ENCODE measurements around the gene MAN2A2. TPM values are rescaled to one million over a fixed set of nuclear protein-coding genes. Genes with fewer than 3 reads are reported as not detected.
A peak's percentile ranks its signal among the peaks of the same experiment; 100 is the strongest.

Gene MAN2A2
- total RNA-seq, 3 donors from 2014 or later, result 38.2 to 58.0 (median 56.9) TPM

DNA sequence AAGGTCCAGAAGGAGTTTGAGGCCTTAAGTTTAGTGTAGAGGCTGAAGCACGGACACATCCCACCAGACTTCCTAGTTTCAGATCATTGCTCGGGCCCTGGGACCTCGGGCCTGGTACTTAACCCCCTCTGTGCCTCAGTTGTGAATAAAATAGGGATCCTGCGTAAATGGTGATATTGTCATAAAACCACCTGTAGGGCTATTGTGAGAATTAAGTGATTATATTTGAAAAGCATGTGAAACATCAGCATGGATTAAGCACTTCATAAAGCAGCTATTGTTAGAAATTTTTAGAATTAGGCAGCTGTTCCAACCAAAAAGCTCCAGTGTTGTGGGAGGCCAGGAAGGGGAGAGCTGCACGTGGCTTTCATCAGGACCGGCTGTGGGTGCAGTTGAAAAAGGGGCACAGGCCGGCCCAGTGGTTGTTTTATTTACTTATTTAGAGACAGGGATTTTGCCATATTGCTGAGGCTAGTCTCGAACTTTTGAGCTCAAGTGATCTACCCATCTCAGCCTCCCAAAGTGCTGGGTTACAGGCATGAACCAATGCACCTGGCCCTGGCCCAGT is 56.0 kb downstream of the MAN2A2 start:
- TF ChIP-seq POLR2A (IDR thresholded peaks at IDR 0.05) (no peak), POLR2AphosphoS5 (IDR thresholded peaks at IDR 0.05) (no peak)
- TF ChIP-seq, protein P1, sequence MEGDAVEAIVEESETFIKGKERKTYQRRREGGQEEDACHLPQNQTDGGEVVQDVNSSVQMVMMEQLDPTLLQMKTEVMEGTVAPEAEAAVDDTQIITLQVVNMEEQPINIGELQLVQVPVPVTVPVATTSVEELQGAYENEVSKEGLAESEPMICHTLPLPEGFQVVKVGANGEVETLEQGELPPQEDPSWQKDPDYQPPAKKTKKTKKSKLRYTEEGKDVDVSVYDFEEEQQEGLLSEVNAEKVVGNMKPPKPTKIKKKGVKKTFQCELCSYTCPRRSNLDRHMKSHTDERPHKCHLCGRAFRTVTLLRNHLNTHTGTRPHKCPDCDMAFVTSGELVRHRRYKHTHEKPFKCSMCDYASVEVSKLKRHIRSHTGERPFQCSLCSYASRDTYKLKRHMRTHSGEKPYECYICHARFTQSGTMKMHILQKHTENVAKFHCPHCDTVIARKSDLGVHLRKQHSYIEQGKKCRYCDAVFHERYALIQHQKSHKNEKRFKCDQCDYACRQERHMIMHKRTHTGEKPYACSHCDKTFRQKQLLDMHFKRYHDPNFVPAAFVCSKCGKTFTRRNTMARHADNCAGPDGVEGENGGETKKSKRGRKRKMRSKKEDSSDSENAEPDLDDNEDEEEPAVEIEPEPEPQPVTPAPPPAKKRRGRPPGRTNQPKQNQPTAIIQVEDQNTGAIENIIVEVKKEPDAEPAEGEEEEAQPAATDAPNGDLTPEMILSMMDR (IDR thresholded peaks at IDR 0.05), result no peak
- Histone ChIP-seq H3K27me3 (no peaks in the 10 kb centered on the region), H3K4me1 (peaks cover 3 to 8% of the 10 kb centered on the region in 2 donors), H3K4me3 (no peak overlapping the region), H3K36me3 (no peaks in the 10 kb centered on the region), H3K9me3 (no peaks in the 10 kb centered on the region), H3K27ac (peak overlapping the region in 1 of 2 donors; percentile 2)
- intact Hi-C loops (cut with DNase I; ENCODE audit: low total_unique reads), result loop anchor here (5.0 kb wide), 1 partner anchor 308 kb away; no protein-coding TSS in a partner anchor
- DNase-seq (ENCODE audit: low spot score in 2 of 2), result no peak

DNA sequence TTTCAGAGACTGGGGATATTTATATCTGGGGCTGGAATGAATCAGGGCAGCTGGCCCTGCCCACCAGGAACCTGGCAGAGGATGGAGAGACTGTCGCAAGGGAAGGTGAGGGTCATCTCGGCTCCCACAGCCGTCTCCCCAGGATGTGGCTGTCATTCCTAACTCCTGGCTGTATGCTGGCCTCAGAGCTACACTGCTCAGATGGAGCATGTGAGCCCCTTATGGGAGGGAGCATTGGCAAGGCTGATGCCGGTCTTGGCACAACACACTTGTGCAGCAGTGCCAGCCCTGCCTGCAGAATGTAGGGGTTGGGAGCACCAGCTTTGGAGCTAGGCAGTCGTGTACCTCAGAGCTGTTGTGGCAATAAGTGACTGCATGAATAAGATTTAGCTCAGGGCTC is 56.8 kb downstream of the MAN2A2 start:
- Histone ChIP-seq H3K27ac (no peak overlapping the region), H3K9me3 (no peaks in the 10 kb centered on the region), H3K27me3 (no peaks in the 10 kb centered on the region), H3K36me3 (no peaks in the 10 kb centered on the region), H3K4me1 (peaks cover 3 to 8% of the 10 kb centered on the region in 2 donors), H3K4me3 (no peak overlapping the region)
- no peak for DNase-seq (ENCODE audit: low spot score in 2 of 2)
- intact Hi-C loops (cut with DNase I; ENCODE audit: low total_unique reads), result loop anchor here (5.0 kb wide), 1 partner anchor 307 kb away; no protein-coding TSS in a partner anchor
- TF ChIP-seq POLR2AphosphoS5 (IDR thresholded peaks at IDR 0.05) (no peak), POLR2A (IDR thresholded peaks at IDR 0.05) (no peak)
- TF ChIP-seq, protein P1 (IDR thresholded peaks at IDR 0.05), result no peak

DNA sequence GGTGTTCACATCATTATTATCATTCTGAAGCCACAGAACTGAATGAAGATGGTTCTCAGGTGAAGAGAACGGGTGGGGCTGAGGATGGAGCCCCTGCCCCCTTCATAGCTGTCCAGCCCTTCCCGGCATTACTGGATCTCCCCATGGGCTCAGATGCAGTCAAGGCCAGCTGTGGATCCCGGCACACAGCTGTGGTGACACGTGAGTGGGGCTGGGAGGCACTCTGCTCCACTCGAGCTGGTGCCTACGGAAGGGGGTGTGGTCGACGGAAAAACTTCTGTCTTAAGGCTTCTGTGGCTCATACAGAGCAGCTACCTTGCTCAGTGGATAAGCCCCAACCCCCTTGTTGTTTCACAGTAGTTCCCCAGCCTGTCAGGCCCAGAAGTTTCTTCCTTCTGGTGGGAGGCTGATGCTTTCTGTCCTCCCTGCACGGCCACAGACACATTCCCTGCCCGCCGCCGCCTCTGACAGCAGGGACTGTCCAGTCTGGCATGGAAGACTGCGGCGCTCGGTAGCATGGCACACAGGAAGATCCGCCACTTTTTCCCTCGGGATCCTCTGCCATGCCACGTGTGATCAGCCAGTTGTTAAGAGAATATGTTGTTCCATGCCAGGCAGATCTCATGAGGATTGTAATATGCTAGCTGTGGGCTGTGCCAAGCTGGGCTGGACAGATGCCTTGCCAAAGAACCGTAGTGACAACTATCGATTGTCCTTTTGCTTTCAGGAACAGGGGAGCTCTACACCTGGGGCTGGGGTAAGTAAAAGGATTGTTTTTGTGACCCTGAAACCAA is 57.4 kb downstream of the MAN2A2 start:
- intact Hi-C loops (cut with DNase I; ENCODE audit: low total_unique reads), result no loop called here
- TF ChIP-seq, protein P1 (IDR thresholded peaks at IDR 0.05), result no peak
- TF ChIP-seq POLR2A (IDR thresholded peaks at IDR 0.05), result no peak
- no peaks in the 10 kb centered on the region for H3K27me3 ChIP-seq
- peak overlapping the region in 1 of 2 donors; percentile 29 for H3K27ac ChIP-seq
- peaks cover 3 to 8% of the 10 kb centered on the region in 2 donors for H3K4me1 ChIP-seq
- no peaks in the 10 kb centered on the region for H3K9me3 ChIP-seq
- no peak for DNase-seq (ENCODE audit: low spot score in 2 of 2)
- H3K4me3 ChIP-seq, result no peak overlapping the region
- no peaks in the 10 kb centered on the region for H3K36me3 ChIP-seq

DNA sequence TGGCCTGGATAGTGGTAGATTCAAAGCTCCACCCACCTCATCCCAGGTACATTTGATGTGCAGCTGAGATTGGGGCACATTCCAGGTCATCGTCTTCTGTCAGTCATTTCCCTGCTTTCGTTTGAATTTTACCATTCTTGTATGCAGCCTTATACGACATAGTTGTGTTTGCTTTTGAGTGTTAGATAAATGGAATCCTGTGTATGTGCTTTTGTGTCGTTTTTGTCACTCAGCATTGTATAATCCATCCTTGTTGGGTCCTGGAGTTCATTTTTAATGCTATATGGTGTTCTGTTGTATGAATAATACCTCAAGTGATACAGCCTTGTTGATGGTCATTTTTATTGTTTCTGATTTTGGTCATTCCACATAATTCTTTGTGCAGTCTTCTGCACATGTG is 58.9 kb downstream of the MAN2A2 start:
- Histone ChIP-seq H3K27me3 (no peaks in the 10 kb centered on the region), H3K9me3 (no peaks in the 10 kb centered on the region), H3K36me3 (no peaks in the 10 kb centered on the region), H3K4me1 (peaks cover 0 to 3% of the 10 kb centered on the region in 2 donors), H3K27ac (no peak overlapping the region), H3K4me3 (no peak overlapping the region)
- DNase-seq (ENCODE audit: low spot score in 2 of 2), result no peak
- TF ChIP-seq, protein P1 (IDR thresholded peaks at IDR 0.05), result no peak
- TF ChIP-seq POLR2A (IDR thresholded peaks at IDR 0.05) (no peak), POLR2AphosphoS5 (IDR thresholded peaks at IDR 0.05) (no peak)
- intact Hi-C loops (cut with DNase I; ENCODE audit: low total_unique reads), result no loop called here

DNA sequence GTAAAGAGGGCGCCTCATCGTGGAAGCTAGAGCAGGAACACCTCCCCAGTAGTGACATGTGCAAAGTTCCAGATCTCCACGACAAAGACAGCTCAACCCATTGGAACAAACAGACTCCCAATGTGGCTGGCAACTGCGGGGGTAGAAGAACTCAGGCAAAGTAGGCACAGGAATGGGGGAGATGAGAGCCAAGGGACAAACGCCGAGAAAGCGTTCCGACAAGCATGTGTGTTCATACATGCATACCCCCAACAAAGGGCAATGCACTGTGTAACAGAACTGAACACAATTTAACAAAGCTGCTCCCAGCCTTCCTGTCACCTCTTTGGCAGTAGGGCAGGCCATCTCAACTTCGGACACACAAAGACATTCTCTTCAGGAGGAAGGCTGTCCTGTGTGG is 63.2 kb downstream of the MAN2A2 start:
- TF ChIP-seq, protein P1 (IDR thresholded peaks at IDR 0.05), result no peak
- TF ChIP-seq POLR2AphosphoS5 (IDR thresholded peaks at IDR 0.05), result no peak
- TF ChIP-seq POLR2A (IDR thresholded peaks at IDR 0.05), result no peak
- H3K4me1 ChIP-seq, result no peaks in the 10 kb centered on the region
- DNase-seq (ENCODE audit: low spot score in 2 of 2), result no peak
- intact Hi-C loops (cut with DNase I; ENCODE audit: low total_unique reads), result no loop called here
- H3K27me3 ChIP-seq, result no peaks in the 10 kb centered on the region
- H3K36me3 ChIP-seq, result no peaks in the 10 kb centered on the region
- H3K4me3 ChIP-seq, result no peak overlapping the region
- H3K9me3 ChIP-seq, result no peaks in the 10 kb centered on the region
- no peak overlapping the region for H3K27ac ChIP-seq
